H9 (cell line): Measurements from ENCODE around the gene KRTAP10-5. TPM values are rescaled to one million over a fixed set of nuclear protein-coding genes. Genes with fewer than 3 reads are reported as not detected.

ENCODE experiments used
- DNase-seq: peaks from one replicate; pipeline ENCODE4 v3.0.0-alpha.2; 2017
- H2AFZ ChIP-seq: one replicate; pipeline ENCODE4 v1.6.1; 2013; ENCODE audit warnings: mild to moderate bottlenecking, low read length, control low read depth, moderate library complexity
- H2AK5ac ChIP-seq: 2 replicates; pipeline ENCODE4 v1.6.1; 2013; ENCODE audit warnings: low read length, control low read depth, mixed read lengths; ENCODE audit not compliant: insufficient read length
- H2BK120ac ChIP-seq: one replicate; pipeline ENCODE4 v1.6.1; 2013; ENCODE audit warnings: low read depth, mild to moderate bottlenecking, low read length, control low read depth, inconsistent platforms; ENCODE audit not compliant: poor library complexity, severe bottlenecking
- H2BK12ac ChIP-seq: 2 replicates; pipeline ENCODE4 v1.6.1; 2013; ENCODE audit warnings: low read length, control low read depth, mixed read lengths, low read depth; ENCODE audit not compliant: insufficient read length
- H2BK15ac ChIP-seq: 2 replicates; pipeline ENCODE4 v1.6.1; 2013; ENCODE audit warnings: low read depth, low read length, control low read depth
- H2BK20ac ChIP-seq: one replicate; pipeline ENCODE4 v1.6.1; 2013; ENCODE audit warnings: low read depth, mild to moderate bottlenecking, low read length, control low read depth, inconsistent platforms; ENCODE audit not compliant: poor library complexity, severe bottlenecking
- H2BK5ac ChIP-seq: 2 replicates; pipeline ENCODE4 v1.6.1; 2013; ENCODE audit warnings: low read length, control low read depth, mixed read lengths; ENCODE audit not compliant: insufficient read length
- H3K14ac ChIP-seq: 2 replicates; pipeline ENCODE4 v1.6.1; 2013; ENCODE audit warnings: low read length, control low read depth; ENCODE audit not compliant: insufficient read depth
- H3K18ac ChIP-seq: 2 replicates; pipeline ENCODE4 v1.6.1; 2013; ENCODE audit warnings: low read depth, mild to moderate bottlenecking, mixed read lengths, low read length, control low read depth; ENCODE audit not compliant: insufficient read length
- H3K23ac ChIP-seq: 2 replicates; pipeline ENCODE4 v1.6.1; 2013; ENCODE audit warnings: low read length, control low read depth, mixed read lengths, low read depth; ENCODE audit not compliant: insufficient read length
- H3K23me2 ChIP-seq: 2 replicates; pipeline ENCODE4 v1.6.1; 2013; ENCODE audit warnings: low read depth, mild to moderate bottlenecking, mixed read lengths, low read length, control low read depth; ENCODE audit not compliant: insufficient read length, poor library complexity, severe bottlenecking
- H3K27ac ChIP-seq: 2 replicates; pipeline ENCODE4 v1.5.1; 2013; ENCODE audit warnings: low read length, control low read depth, mixed read lengths, low read depth; ENCODE audit not compliant: insufficient read length
- H3K27me3 ChIP-seq: 2 replicates; pipeline ENCODE4 v1.6.1; 2013; ENCODE audit warnings: low read length, control low read depth, inconsistent platforms; ENCODE audit not compliant: insufficient read depth
- H3K4ac ChIP-seq: 2 replicates; pipeline ENCODE4 v1.6.1; 2013; ENCODE audit warnings: low read depth, mild to moderate bottlenecking, control low read depth, inconsistent platforms, low read length, moderate library complexity
- H3K4me1 ChIP-seq: 2 replicates; pipeline ENCODE4 v1.6.1; 2013; ENCODE audit warnings: low read length, control low read depth, inconsistent platforms; ENCODE audit not compliant: insufficient read depth
- H3K4me2 ChIP-seq: 2 replicates; pipeline ENCODE4 v1.6.1; 2013; ENCODE audit warnings: low read length, control low read depth, mixed read lengths; ENCODE audit not compliant: insufficient read length, insufficient read depth
- H3K56ac ChIP-seq: 2 replicates; pipeline ENCODE4 v1.6.1; 2013; ENCODE audit warnings: low read depth, mild to moderate bottlenecking, mixed read lengths, low read length, control low read depth; ENCODE audit not compliant: insufficient read length
- H3K79me1 ChIP-seq: 2 replicates; pipeline ENCODE4 v1.6.1; 2013; ENCODE audit warnings: low read depth, mild to moderate bottlenecking, moderate library complexity, low read length, control low read depth, inconsistent platforms; ENCODE audit not compliant: insufficient read depth, poor library complexity, severe bottlenecking
- H3K79me2 ChIP-seq: 2 replicates; pipeline ENCODE4 v1.6.1; 2013; ENCODE audit warnings: low read length, control low read depth, inconsistent platforms; ENCODE audit not compliant: insufficient read depth
- H3K9ac ChIP-seq: 2 replicates; pipeline ENCODE4 v1.6.1; 2013; ENCODE audit warnings: low read length, control low read depth, mixed read lengths; ENCODE audit not compliant: insufficient read length; ENCODE audit errors: extremely low read depth
- H3K9me3 ChIP-seq: one replicate; pipeline ENCODE4 v1.6.1; 2013; ENCODE audit warnings: low read depth, low read length, inconsistent platforms; ENCODE audit not compliant: control insufficient read depth
- H3T11ph ChIP-seq: one replicate; pipeline ENCODE4 v1.6.1; 2013; ENCODE audit warnings: mild to moderate bottlenecking, low read length, control low read depth, inconsistent platforms
- H4K20me1 ChIP-seq: one replicate; pipeline ENCODE4 v1.6.1; 2013; ENCODE audit not compliant: control insufficient read depth, insufficient read length, insufficient read depth
- H4K5ac ChIP-seq: 2 replicates; pipeline ENCODE4 v1.6.1; 2013; ENCODE audit warnings: low read depth, mild to moderate bottlenecking, mixed read lengths, low read length, control low read depth; ENCODE audit not compliant: insufficient read length
- H4K8ac ChIP-seq: replicated peaks from 2 replicates; pipeline ENCODE4 v1.6.1; 2013; ENCODE audit warnings: low read length, control low read depth, mixed read lengths, low read depth; ENCODE audit not compliant: insufficient read length
- H4K91ac ChIP-seq: 2 replicates; pipeline ENCODE4 v1.6.1; 2013; ENCODE audit warnings: low read depth, mild to moderate bottlenecking, moderate library complexity, mixed read lengths, low read length, control low read depth; ENCODE audit not compliant: insufficient read length
- H3K27ac Mint-ChIP-seq, 3 experiments: 2 replicates in 2 of 3; 3 replicates in 1 of 3; pipeline ENCODE4 v1.8.0; 2020 to 2021; ENCODE audit warnings: mixed read lengths in 3 of 3, mild to moderate bottlenecking in 1 of 3, moderate library complexity in 1 of 3
- H3K27me3 Mint-ChIP-seq: 2 replicates; pipeline ENCODE4 v1.8.0; 2021; ENCODE audit warnings: low read depth, mild to moderate bottlenecking, moderate library complexity, mixed read lengths
- H3K36me3 Mint-ChIP-seq, 3 experiments: 2 replicates in 2 of 3; 3 replicates in 1 of 3; pipeline ENCODE4 v1.8.0; 2020 to 2021; ENCODE audit warnings: low read depth in 3 of 3, mixed read lengths in 3 of 3; ENCODE audit not compliant: insufficient read depth in 1 of 3
- H3K4me1 Mint-ChIP-seq, 2 experiments: 2 replicates each; pipeline ENCODE4 v1.8.0; 2020; ENCODE audit warnings: mixed read lengths in 2 of 2
- H3K4me3 Mint-ChIP-seq, 2 experiments: 2 replicates in 1 of 2; 3 replicates in 1 of 2; pipeline ENCODE4 v1.8.0; 2020 to 2021; ENCODE audit warnings: mild to moderate bottlenecking in 2 of 2, mixed read lengths in 2 of 2, moderate library complexity in 1 of 2
- H3K9me3 Mint-ChIP-seq, 2 experiments: 2 replicates in 1 of 2; 3 replicates in 1 of 2; pipeline ENCODE4 v1.8.0; 2020; ENCODE audit warnings: mild to moderate bottlenecking in 2 of 2, mixed read lengths in 2 of 2, moderate library complexity in 1 of 2
- CTCF ChIP-seq: fragments of 200-600 bp; sonication (generic); conservative IDR thresholded peaks from 3 replicates; pipeline ENCODE4 v1.8.0; 2021; ENCODE audit warnings: antibody characterized with exemption, mild to moderate bottlenecking
- WGBS: extraction: QIAGEN DNeasy Blood & Tissue Kit; methylation state at CpG from one replicate; pipeline ENCODE4 v1.1.7; 2013; ENCODE audit warnings: missing lambda C conversion rate, low lambda C conversion rate, mixed read lengths; ENCODE audit not compliant: insufficient read length; ENCODE audit errors: extremely low coverage; 5-methylcytosine and 5-hydroxymethylcytosine counted together
- total RNA-seq: library from RNA; stranded (reverse); gene quantifications from 2 replicates; pipeline ENCODE4 v1.2.1, GENCODE V29; 2021

KRTAP10-5 gene
- total RNA-seq, 1 experiment from 2014 or later, result not detected

DNA sequence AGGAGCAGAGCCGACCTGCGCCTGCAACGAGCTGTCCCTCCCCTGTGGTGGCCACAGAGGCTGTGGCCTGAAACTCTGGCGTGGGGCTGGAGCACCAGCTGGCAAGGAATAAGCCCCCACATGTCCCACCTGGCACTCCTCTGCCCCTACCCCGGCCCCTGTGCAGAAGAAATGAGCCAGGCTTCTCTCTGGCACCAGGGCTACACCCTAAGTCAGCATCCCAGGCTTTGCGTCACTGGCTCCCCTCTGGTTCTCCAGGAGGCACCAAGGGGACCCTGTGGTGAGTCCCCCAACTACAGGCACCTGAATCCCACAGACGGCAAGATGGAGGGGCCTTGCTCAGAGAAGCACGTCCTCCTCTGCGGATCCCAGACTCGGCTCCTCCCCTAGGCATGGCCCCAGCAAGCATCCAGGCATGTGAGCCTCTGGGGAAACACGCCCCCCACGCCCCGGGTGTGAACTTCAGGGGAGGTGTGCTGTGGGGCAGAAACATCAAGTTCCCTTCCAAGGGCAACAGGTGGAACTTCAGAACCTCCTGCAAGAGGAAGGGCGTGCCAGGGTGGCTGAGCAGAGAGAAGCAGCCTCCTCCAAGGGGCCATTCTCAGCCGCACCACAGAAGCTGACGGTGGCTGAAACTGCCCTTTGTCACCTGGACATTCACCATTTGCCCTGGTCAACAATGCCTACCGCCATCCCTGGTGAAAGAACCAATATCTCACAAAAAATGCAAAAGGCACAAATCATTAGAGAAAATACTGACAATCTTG lies 22.9 kb upstream of the KRTAP10-5 start:
- H4K91ac ChIP-seq, result no peak overlapping the region
- peaks cover 0 to 4% (median 0%) of the 10 kb centered on the region in 3 experiments; a peak in 1 of 7 replicates for H3K36me3 Mint-ChIP-seq
- WGBS, result no CpG with 5 or more reads among the region's 17 CpGs

More for the DNA sequence above, 22.9 kb upstream of the KRTAP10-5 start:
- H3K27ac ChIP-seq, result no peak overlapping the region
- no peak overlapping the region for H4K5ac ChIP-seq
- DNase-seq, result no peak
- H3K23ac ChIP-seq, result no peak overlapping the region
- H2BK15ac ChIP-seq, result no peak overlapping the region
- no peak overlapping the region for H2BK12ac ChIP-seq
- Mint-ChIP-seq H3K9me3 (peaks cover 0 to 2% of the 10 kb centered on the region in 2 experiments; a peak in 2 of 5 replicates), H3K27me3 (peaks cover 14% of the 10 kb centered on the region), H3K4me1 (peaks cover 21 to 25% of the 10 kb centered on the region in 2 experiments), H3K27ac (no peak overlapping the region), H3K4me3 (no peak overlapping the region)
- H2AFZ ChIP-seq, result no peak overlapping the region
- no peak overlapping the region for H3K18ac ChIP-seq
- no peak overlapping the region for H2AK5ac ChIP-seq
- no peak overlapping the region for H3K14ac ChIP-seq
- H2BK20ac ChIP-seq, result no peak overlapping the region
- H3T11ph ChIP-seq, result no peak overlapping the region
- no peak overlapping the region for H2BK120ac ChIP-seq
- H3K79me1 ChIP-seq, result no peaks in the 10 kb centered on the region
- no peaks in the 10 kb centered on the region for H4K20me1 ChIP-seq
- no peak overlapping the region for H3K4me2 ChIP-seq
- H2BK5ac ChIP-seq, result no peak overlapping the region
- no peaks in the 10 kb centered on the region for H3K27me3 ChIP-seq
- no peak overlapping the region for H3K9ac ChIP-seq
- H4K8ac ChIP-seq, result no peak overlapping the region
- no peak for TF ChIP-seq CTCF
- no peaks in the 10 kb centered on the region for H3K9me3 ChIP-seq
- H3K79me2 ChIP-seq, result no peaks in the 10 kb centered on the region
- H3K4ac ChIP-seq, result no peak overlapping the region
- no peaks in the 10 kb centered on the region for H3K23me2 ChIP-seq
- H3K4me1 ChIP-seq, result no peaks in the 10 kb centered on the region
- H3K56ac ChIP-seq, result no peak overlapping the region
